ENCODE data around the gene ATP6V0E1. TPM values are rescaled to one million over a fixed set of nuclear protein-coding genes. Genes with fewer than 3 reads are reported as not detected.
"Not testable (repeated sequence)": the region's sequence is repeated elsewhere in the genome, so short reads cannot be mapped to it uniquely, and the experiment has no call there.

The ATP6V0E1 gene
- total RNA-seq, 1 donor from 2014 or later: 91.3 TPM

DNA sequence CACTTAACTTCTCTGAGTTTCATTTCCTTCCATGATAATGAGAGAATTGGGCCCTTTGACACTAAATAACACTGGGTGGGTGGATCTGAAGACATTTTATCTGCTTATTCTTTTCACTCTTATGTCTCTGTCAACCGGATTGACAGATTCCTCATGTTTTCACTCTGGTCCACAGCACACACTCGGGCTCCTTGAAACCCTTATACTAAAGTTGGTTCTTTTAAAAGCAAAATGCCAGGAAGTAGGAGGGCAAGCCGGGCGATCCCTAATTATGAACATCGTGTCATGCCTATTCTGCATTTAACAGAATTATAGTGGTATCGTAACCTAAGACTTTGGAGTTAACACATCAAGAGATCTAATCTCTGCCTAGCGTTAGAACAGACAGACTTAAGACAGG lies 44.3 kb downstream of the ATP6V0E1 start:
- H3K36me3 ChIP-seq (ENCODE audit: control insufficient read depth in 3 of 3, insufficient read depth in 3 of 3, low read length in 3 of 3): no peaks in the 10 kb centered on the region
- H3K27ac ChIP-seq (ENCODE audit: low read depth, low read length): no peak overlapping the region
- no peaks in the 10 kb centered on the region for H3K27me3 ChIP-seq (ENCODE audit: control insufficient read depth in 3 of 3, insufficient read depth in 3 of 3, low read length in 3 of 3)
- H3K9me3 ChIP-seq (ENCODE audit: control insufficient read depth in 3 of 3, low read length in 3 of 3): no peaks in the 10 kb centered on the region
- no peak overlapping the region for H3K9ac ChIP-seq (ENCODE audit: low read depth in 1 of 3, low read length in 3 of 3)
- peaks cover 7 to 9% (median 7%) of the 10 kb centered on the region in 3 donors for H3K4me1 ChIP-seq (ENCODE audit: control insufficient read depth in 3 of 3, insufficient read depth in 3 of 3, low read length in 3 of 3)
- H3K4me3 ChIP-seq (ENCODE audit: low read length in 3 of 3): no peak overlapping the region

DNA sequence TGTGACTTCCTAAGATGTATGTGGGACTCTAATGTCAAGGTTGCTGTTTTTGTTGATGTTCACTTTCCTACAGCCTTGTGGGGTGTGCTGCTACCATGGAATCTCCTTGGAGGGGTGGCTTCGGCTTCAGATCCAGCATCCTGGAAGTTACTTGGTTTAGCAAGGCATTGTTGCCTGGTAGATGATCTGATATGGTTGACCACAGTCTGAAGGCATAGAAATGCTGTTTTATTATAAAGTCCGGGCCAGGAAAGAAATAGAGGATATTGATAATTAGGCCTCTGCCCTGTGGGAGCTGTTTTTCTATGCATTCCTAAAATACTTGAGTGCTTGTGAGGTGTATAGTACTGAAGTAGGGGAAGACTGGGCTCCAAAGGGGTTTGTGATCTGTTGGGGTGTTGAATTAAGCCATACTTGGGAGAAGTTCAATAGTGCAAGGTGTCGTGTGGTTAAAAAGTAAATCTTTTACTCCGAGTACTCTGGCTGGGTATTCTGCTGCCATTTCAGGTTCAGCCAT lies 45.3 kb downstream of the ATP6V0E1 start:
- H3K4me1 ChIP-seq (ENCODE audit: control insufficient read depth in 3 of 3, insufficient read depth in 3 of 3, low read length in 3 of 3): peaks cover 7 to 9% (median 7%) of the 10 kb centered on the region in 3 donors
- no peak overlapping the region for H3K9ac ChIP-seq (ENCODE audit: low read depth in 1 of 3, low read length in 3 of 3)
- H3K36me3 ChIP-seq (ENCODE audit: control insufficient read depth in 3 of 3, insufficient read depth in 3 of 3, low read length in 3 of 3): no peaks in the 10 kb centered on the region

DNA sequence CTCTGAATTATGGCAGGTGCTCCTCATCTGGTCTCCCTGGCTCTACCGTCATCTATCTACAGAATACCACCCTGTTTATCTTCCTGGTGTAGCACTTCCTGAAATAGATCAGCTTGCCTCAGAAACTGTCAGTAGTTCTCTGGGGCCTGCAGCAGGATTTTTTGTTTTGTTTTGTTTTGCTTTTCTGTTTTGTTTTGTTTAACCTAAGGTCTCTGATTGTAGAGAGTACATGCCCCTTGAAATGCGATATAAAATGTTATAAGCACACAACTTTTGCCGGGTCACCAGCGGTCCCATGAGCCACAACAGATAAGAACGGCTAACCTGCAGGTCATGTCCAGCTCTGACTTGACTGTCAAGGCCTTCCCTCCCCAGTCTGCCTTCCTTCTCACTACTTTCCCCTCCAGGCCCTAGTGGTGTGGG lies 45.9 kb downstream of the ATP6V0E1 start:
- H3K4me3 ChIP-seq (ENCODE audit: low read length in 3 of 3): no peak overlapping the region

More for the DNA sequence above, 45.3 kb downstream of the ATP6V0E1 start:
- H3K4me3 ChIP-seq (ENCODE audit: low read length in 3 of 3): no peak overlapping the region
- H3K9me3 ChIP-seq (ENCODE audit: control insufficient read depth in 3 of 3, low read length in 3 of 3): no peaks in the 10 kb centered on the region
- no peaks in the 10 kb centered on the region for H3K27me3 ChIP-seq (ENCODE audit: control insufficient read depth in 3 of 3, insufficient read depth in 3 of 3, low read length in 3 of 3)
- no peak overlapping the region for H3K27ac ChIP-seq (ENCODE audit: low read depth, low read length)

DNA sequence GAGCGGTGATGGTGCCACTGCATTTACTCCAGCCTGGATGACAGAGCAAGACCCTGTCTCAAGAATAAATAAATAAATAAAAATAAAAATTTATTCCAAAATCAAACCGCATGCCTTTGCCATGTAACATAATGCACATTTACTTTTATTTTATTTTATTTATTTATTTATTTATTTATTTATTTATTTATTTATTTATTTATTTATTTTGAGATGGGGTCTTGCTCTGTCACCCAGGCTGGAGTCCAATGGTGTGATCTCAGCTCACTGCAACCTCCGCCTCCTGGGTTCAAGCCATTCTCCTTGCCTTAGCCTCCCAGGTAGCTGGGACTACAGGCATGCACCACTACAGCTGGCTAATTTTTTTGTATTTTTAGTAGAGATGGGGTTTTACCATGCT lies 48.5 kb downstream of the ATP6V0E1 start:
- not testable (repeated sequence) for H3K9me3 ChIP-seq (ENCODE audit: control insufficient read depth in 3 of 3, low read length in 3 of 3); H3K27me3 ChIP-seq (ENCODE audit: control insufficient read depth in 3 of 3, insufficient read depth in 3 of 3, low read length in 3 of 3); H3K27ac ChIP-seq (ENCODE audit: low read depth, low read length); H3K9ac ChIP-seq (ENCODE audit: low read depth in 1 of 3, low read length in 3 of 3); H3K4me3 ChIP-seq (ENCODE audit: low read length in 3 of 3); H3K36me3 ChIP-seq (ENCODE audit: control insufficient read depth in 3 of 3, insufficient read depth in 3 of 3, low read length in 3 of 3)
- H3K4me1 ChIP-seq (ENCODE audit: control insufficient read depth in 3 of 3, insufficient read depth in 3 of 3, low read length in 3 of 3): peaks cover 7 to 13% (median 9%) of the 10 kb centered on the region in 3 donors

More for the DNA sequence above, 45.9 kb downstream of the ATP6V0E1 start:
- no peaks in the 10 kb centered on the region for H3K9me3 ChIP-seq (ENCODE audit: control insufficient read depth in 3 of 3, low read length in 3 of 3)
- H3K9ac ChIP-seq (ENCODE audit: low read depth in 1 of 3, low read length in 3 of 3): peak overlapping the region in 1 of 3 donors; percentile 33
- H3K27me3 ChIP-seq (ENCODE audit: control insufficient read depth in 3 of 3, insufficient read depth in 3 of 3, low read length in 3 of 3): no peaks in the 10 kb centered on the region
- H3K4me1 ChIP-seq (ENCODE audit: control insufficient read depth in 3 of 3, insufficient read depth in 3 of 3, low read length in 3 of 3): peaks cover 7 to 9% (median 7%) of the 10 kb centered on the region in 3 donors
- H3K27ac ChIP-seq (ENCODE audit: low read depth, low read length): peak overlapping the region; percentile 76
- peaks cover 0 to 3% (median 0%) of the 10 kb centered on the region in 3 donors for H3K36me3 ChIP-seq (ENCODE audit: control insufficient read depth in 3 of 3, insufficient read depth in 3 of 3, low read length in 3 of 3)

DNA sequence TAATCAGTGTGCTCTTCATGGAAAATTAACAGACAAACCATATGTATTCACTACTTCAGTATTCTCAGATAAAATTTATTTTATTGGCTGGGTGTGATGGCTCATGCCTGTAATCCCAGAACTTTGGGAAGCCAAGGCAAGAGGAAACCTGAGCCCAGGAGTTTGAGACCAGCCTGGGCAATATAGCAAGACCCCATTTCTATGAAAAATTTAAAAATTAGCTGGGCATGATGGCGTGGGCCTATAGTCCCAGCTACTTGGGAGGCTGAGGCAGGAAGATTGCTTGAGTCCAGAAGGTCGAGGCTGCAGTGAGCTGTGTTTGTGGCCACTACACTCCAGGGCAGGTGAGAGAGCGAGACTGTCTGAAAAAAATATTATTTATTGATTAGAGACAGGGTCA lies 49.2 kb downstream of the ATP6V0E1 start:
- H3K4me1 ChIP-seq (ENCODE audit: control insufficient read depth in 3 of 3, insufficient read depth in 3 of 3, low read length in 3 of 3): peaks cover 7 to 13% (median 9%) of the 10 kb centered on the region in 3 donors
- peaks cover 6 to 8% (median 7%) of the 10 kb centered on the region in 3 donors for H3K36me3 ChIP-seq (ENCODE audit: control insufficient read depth in 3 of 3, insufficient read depth in 3 of 3, low read length in 3 of 3)
- no peak overlapping the region for H3K27ac ChIP-seq (ENCODE audit: low read depth, low read length)
- H3K9me3 ChIP-seq (ENCODE audit: control insufficient read depth in 3 of 3, low read length in 3 of 3): no peaks in the 10 kb centered on the region
- H3K4me3 ChIP-seq (ENCODE audit: low read length in 3 of 3): no peak overlapping the region
- no peaks in the 10 kb centered on the region for H3K27me3 ChIP-seq (ENCODE audit: control insufficient read depth in 3 of 3, insufficient read depth in 3 of 3, low read length in 3 of 3)
- H3K9ac ChIP-seq (ENCODE audit: low read depth in 1 of 3, low read length in 3 of 3): no peak overlapping the region

DNA sequence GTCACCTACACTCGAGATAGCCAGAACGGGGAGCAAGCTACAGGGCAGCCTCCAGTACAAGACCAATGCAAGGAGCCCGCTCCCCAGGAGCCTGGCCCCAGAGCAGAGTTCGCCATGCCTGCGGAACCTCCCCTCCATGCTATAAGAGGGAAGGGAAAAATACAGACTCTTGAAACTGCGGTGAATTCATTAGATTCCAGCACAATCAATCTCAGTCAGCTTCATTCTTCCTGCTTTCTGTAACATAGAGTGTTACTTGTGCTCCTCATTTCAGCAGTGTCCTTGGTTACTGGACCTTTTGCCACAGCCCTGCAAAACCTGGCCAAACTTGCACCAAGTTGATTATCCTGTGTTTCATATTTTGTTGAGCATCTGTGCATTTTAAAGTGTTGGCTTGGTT lies 50.4 kb downstream of the ATP6V0E1 start:
- Histone ChIP-seq H3K36me3 (ENCODE audit: control insufficient read depth in 3 of 3, insufficient read depth in 3 of 3, low read length in 3 of 3) (peaks cover 6 to 8% (median 7%) of the 10 kb centered on the region in 3 donors), H3K27me3 (ENCODE audit: control insufficient read depth in 3 of 3, insufficient read depth in 3 of 3, low read length in 3 of 3) (no peaks in the 10 kb centered on the region), H3K4me3 (ENCODE audit: low read length in 3 of 3) (no peak overlapping the region), H3K9ac (ENCODE audit: low read depth in 1 of 3, low read length in 3 of 3) (no peak overlapping the region), H3K4me1 (ENCODE audit: control insufficient read depth in 3 of 3, insufficient read depth in 3 of 3, low read length in 3 of 3) (peaks cover 7 to 13% (median 9%) of the 10 kb centered on the region in 3 donors), H3K27ac (ENCODE audit: low read depth, low read length) (no peak overlapping the region), H3K9me3 (ENCODE audit: control insufficient read depth in 3 of 3, low read length in 3 of 3) (no peaks in the 10 kb centered on the region)

DNA sequence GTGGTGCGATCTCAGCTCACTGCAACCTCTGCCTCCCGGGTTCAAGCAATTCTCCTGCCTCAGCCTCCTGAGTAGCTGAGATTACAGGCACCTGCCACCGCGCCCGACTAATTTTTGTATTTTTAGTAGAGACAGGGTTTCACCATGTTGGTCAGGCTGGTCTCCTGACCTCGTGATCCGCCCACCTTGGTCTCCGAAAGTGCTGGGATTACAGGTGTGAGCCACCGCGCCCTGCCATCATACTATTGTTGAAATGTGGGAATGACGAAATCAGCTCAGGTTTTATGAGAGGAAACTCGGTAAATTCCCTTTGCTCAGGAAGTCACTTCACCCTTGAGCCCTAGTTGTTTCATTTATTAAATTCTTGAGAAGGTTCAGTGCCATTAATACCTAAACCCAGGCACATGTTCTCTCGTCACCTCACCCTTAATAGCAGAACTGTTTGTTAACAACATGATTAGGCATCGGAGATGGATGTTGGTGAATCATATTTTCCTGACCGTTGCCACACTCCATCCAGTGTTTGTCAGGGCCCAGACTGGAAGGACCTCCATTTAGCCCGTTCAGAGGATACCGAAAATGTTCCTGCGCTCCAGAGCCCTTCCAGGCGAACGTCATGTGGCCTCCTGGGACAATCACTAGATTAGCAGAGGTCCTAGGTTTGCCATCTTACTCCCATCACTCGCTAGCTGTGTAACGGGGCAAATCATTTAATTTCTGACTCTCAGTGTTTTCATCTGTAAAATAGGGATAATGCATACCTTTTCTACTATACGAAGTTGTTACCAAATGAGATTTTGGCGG lies 52.5 kb downstream of the ATP6V0E1 start:
- Histone ChIP-seq H3K27me3 (ENCODE audit: control insufficient read depth in 3 of 3, insufficient read depth in 3 of 3, low read length in 3 of 3) (no peaks in the 10 kb centered on the region), H3K36me3 (ENCODE audit: control insufficient read depth in 3 of 3, insufficient read depth in 3 of 3, low read length in 3 of 3) (peaks cover 6 to 8% (median 7%) of the 10 kb centered on the region in 3 donors), H3K9ac (ENCODE audit: low read depth in 1 of 3, low read length in 3 of 3) (no peak overlapping the region), H3K27ac (ENCODE audit: low read depth, low read length) (peak overlapping the region; percentile 40), H3K4me1 (ENCODE audit: control insufficient read depth in 3 of 3, insufficient read depth in 3 of 3, low read length in 3 of 3) (peaks cover 0 to 6% (median 0%) of the 10 kb centered on the region in 3 donors), H3K4me3 (ENCODE audit: low read length in 3 of 3) (no peak overlapping the region), H3K9me3 (ENCODE audit: control insufficient read depth in 3 of 3, low read length in 3 of 3) (no peaks in the 10 kb centered on the region)

DNA sequence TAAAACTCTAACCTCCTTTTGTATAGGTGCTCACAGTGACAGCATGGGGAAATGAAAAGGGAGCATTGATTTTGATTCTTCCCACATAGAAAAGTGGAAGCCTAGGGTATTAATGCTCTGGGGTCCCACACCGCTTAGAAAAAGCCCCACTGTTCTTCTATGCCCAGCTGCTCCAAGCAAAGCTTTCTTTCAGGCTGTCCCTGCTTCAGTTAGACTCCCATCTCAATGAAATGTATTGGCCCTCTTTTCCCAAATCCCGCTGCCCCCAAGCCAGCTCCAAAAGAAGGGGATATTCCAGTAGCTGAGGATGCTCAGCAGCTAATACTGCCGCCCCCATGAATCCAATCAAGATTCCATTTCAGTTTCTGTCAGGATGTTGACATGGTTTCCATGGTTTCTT lies 55.6 kb downstream of the ATP6V0E1 start:
- no peaks in the 10 kb centered on the region for H3K9me3 ChIP-seq (ENCODE audit: control insufficient read depth in 3 of 3, low read length in 3 of 3)
- H3K27ac ChIP-seq (ENCODE audit: low read depth, low read length): no peak overlapping the region
- no peaks in the 10 kb centered on the region for H3K27me3 ChIP-seq (ENCODE audit: control insufficient read depth in 3 of 3, insufficient read depth in 3 of 3, low read length in 3 of 3)
- H3K4me1 ChIP-seq (ENCODE audit: control insufficient read depth in 3 of 3, insufficient read depth in 3 of 3, low read length in 3 of 3): peaks cover 0 to 6% (median 0%) of the 10 kb centered on the region in 3 donors
- no peak overlapping the region for H3K9ac ChIP-seq (ENCODE audit: low read depth in 1 of 3, low read length in 3 of 3)
- H3K36me3 ChIP-seq (ENCODE audit: control insufficient read depth in 3 of 3, insufficient read depth in 3 of 3, low read length in 3 of 3): peaks cover 6 to 8% (median 7%) of the 10 kb centered on the region in 3 donors
- H3K4me3 ChIP-seq (ENCODE audit: low read length in 3 of 3): no peak overlapping the region

DNA sequence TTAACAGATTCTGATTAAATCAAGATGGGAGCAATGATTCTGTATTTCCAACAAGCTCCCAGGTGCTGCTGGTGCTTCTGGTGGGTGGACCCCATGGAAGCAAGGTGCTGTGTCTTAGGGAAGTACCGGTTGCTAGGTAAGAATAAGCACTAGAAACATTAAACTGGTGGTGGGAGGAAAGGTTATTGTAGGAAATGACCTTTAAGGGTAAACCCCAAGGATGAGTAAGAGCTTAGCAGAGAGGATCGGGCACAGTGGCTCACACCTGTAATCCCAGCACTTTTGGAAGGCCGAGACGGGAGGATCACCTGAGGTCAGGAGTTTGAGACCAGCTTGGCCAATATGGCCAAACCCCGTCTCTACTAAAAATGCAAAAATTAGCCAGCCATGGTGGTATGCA lies 56.4 kb downstream of the ATP6V0E1 start:
- peaks cover under 1 to 5% (median 4%) of the 10 kb centered on the region in 3 donors for H3K36me3 ChIP-seq (ENCODE audit: control insufficient read depth in 3 of 3, insufficient read depth in 3 of 3, low read length in 3 of 3)
- no peak overlapping the region for H3K9ac ChIP-seq (ENCODE audit: low read depth in 1 of 3, low read length in 3 of 3)
- no peak overlapping the region for H3K27ac ChIP-seq (ENCODE audit: low read depth, low read length)
- H3K4me3 ChIP-seq (ENCODE audit: low read length in 3 of 3): no peak overlapping the region
- no peaks in the 10 kb centered on the region for H3K27me3 ChIP-seq (ENCODE audit: control insufficient read depth in 3 of 3, insufficient read depth in 3 of 3, low read length in 3 of 3)
- H3K4me1 ChIP-seq (ENCODE audit: control insufficient read depth in 3 of 3, insufficient read depth in 3 of 3, low read length in 3 of 3): peaks cover 0 to 6% (median 0%) of the 10 kb centered on the region in 3 donors
- no peaks in the 10 kb centered on the region for H3K9me3 ChIP-seq (ENCODE audit: control insufficient read depth in 3 of 3, low read length in 3 of 3)
